Ishikawa (cell line): Measurements from ENCODE around the gene SPINK8.

Experiments used
- CEBPB ChIP-seq: IDR thresholded peaks from 2 replicates; pipeline ENCODE4 v1.6.1; 2012
- CREB1 ChIP-seq: IDR thresholded peaks from 2 replicates; pipeline ENCODE4 v1.6.1; 2012; ENCODE audit warnings: low read depth
- EGR1 ChIP-seq: IDR thresholded peaks from 2 replicates; pipeline ENCODE4 v1.6.1; 2012
- EP300 ChIP-seq: IDR thresholded peaks from 2 replicates; pipeline ENCODE4 v1.6.1; 2012; ENCODE audit warnings: borderline replicate concordance
- FOXM1 ChIP-seq: IDR thresholded peaks from 2 replicates; pipeline ENCODE4 v1.6.1; 2012; ENCODE audit warnings: low read depth, borderline replicate concordance
- NFIC ChIP-seq: IDR thresholded peaks from 2 replicates; pipeline ENCODE4 v1.6.1; 2012
- RAD21 ChIP-seq: IDR thresholded peaks from 2 replicates; pipeline ENCODE4 v1.6.1; 2012; ENCODE audit warnings: low read depth
- TAF1 ChIP-seq: IDR thresholded peaks from 2 replicates; pipeline ENCODE4 v1.6.1; 2012; ENCODE audit warnings: low read depth, mild to moderate bottlenecking
- TCF12 ChIP-seq: IDR thresholded peaks from 2 replicates; pipeline ENCODE4 v1.6.1; 2012; ENCODE audit warnings: low read depth
- TEAD4 ChIP-seq: IDR thresholded peaks from 2 replicates; pipeline ENCODE4 v1.6.1; 2012
- YY1 ChIP-seq: IDR thresholded peaks from 2 replicates; pipeline ENCODE4 v1.6.1; 2012; ENCODE audit warnings: low read depth
- ZBTB7A ChIP-seq: IDR thresholded peaks from 2 replicates; pipeline ENCODE4 v1.6.1; 2012; ENCODE audit warnings: low read depth
- TF ChIP-seq, protein P1 (sequence below): IDR thresholded peaks from 2 replicates; pipeline ENCODE4 v1.6.1; 2012; ENCODE audit warnings: low read depth, mild to moderate bottlenecking
- TF ChIP-seq, protein P2 (sequence below): IDR thresholded peaks from 2 replicates; pipeline ENCODE4 v1.6.1; 2012
- TF ChIP-seq, protein P3 (sequence below): IDR thresholded peaks from 2 replicates; pipeline ENCODE4 v1.6.1; 2012

The SPINK8 gene

DNA sequence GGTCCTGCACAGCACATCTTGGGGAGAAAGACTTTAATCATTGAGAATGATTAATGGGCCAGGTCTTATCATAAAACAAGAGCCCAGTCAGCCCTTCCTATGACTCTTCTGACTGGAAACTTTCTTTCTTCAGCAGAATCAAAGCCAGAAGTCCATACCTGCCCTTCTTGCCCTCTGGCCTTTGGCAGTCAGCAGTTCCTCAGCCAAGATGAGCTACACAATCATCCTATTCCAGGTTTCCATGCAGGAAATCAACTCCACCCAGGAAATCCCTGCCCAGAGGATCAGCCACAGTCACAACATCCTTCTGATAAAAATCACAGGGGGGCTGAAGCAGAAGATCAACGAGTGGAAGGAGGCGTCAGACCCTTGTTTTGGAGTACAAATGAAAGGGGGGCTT, 65.7 kb downstream of the SPINK8 start:
- TF ChIP-seq TCF12 (no peak), TAF1 (no peak), EGR1 (no peak), FOXM1 (no peak), TEAD4 (no peak), YY1 (no peak), EP300 (no peak), NFIC (no peak), CEBPB (no peak), ZBTB7A (no peak), CREB1 (no peak), RAD21 (no peak)
- TF ChIP-seq, protein P1, sequence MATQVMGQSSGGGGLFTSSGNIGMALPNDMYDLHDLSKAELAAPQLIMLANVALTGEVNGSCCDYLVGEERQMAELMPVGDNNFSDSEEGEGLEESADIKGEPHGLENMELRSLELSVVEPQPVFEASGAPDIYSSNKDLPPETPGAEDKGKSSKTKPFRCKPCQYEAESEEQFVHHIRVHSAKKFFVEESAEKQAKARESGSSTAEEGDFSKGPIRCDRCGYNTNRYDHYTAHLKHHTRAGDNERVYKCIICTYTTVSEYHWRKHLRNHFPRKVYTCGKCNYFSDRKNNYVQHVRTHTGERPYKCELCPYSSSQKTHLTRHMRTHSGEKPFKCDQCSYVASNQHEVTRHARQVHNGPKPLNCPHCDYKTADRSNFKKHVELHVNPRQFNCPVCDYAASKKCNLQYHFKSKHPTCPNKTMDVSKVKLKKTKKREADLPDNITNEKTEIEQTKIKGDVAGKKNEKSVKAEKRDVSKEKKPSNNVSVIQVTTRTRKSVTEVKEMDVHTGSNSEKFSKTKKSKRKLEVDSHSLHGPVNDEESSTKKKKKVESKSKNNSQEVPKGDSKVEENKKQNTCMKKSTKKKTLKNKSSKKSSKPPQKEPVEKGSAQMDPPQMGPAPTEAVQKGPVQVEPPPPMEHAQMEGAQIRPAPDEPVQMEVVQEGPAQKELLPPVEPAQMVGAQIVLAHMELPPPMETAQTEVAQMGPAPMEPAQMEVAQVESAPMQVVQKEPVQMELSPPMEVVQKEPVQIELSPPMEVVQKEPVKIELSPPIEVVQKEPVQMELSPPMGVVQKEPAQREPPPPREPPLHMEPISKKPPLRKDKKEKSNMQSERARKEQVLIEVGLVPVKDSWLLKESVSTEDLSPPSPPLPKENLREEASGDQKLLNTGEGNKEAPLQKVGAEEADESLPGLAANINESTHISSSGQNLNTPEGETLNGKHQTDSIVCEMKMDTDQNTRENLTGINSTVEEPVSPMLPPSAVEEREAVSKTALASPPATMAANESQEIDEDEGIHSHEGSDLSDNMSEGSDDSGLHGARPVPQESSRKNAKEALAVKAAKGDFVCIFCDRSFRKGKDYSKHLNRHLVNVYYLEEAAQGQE: no peak
- TF ChIP-seq, protein P2, sequence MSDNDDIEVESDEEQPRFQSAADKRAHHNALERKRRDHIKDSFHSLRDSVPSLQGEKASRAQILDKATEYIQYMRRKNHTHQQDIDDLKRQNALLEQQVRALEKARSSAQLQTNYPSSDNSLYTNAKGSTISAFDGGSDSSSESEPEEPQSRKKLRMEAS: no peak
- TF ChIP-seq, protein P3, sequence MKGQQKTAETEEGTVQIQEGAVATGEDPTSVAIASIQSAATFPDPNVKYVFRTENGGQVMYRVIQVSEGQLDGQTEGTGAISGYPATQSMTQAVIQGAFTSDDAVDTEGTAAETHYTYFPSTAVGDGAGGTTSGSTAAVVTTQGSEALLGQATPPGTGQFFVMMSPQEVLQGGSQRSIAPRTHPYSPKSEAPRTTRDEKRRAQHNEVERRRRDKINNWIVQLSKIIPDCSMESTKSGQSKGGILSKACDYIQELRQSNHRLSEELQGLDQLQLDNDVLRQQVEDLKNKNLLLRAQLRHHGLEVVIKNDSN: no peak

DNA sequence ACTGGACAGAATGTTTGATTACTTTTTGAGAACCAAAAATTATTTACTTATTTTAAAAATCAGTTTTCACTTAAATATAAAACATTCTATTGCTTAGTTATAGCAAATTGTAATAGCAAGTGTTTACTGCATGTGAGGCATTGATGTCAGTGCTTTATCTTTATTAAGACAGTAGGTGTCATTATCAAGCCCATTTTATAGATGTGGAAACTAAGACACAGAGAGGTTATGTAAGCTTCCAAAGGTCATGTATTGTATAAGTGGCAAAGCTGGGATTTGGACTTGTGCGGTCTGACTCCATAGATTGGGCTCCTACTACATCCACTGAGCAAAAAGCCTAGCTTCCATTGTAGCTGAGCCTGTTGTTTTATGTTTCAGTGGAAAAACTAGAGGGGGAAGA, 74.9 kb downstream of the SPINK8 start:
- TF ChIP-seq TEAD4 (no peak), NFIC (no peak), TCF12 (no peak), RAD21 (no peak), EGR1 (no peak), YY1 (no peak), CEBPB (no peak), FOXM1 (no peak), EP300 (no peak), CREB1 (no peak), TAF1 (no peak), ZBTB7A (no peak)
- TF ChIP-seq, protein P1: no peak
- TF ChIP-seq, protein P3: no peak
- TF ChIP-seq, protein P2: no peak
